ENCODE data around the gene SLC12A8. TPM values are rescaled to one million over a fixed set of nuclear protein-coding genes. Genes with fewer than 3 reads are reported as not detected.

The SLC12A8 gene
- total RNA-seq, 1 experiment from 2014 or later: 30.7 TPM

GRCh38 chr3:125189378-125190165 lies 23.0 kb downstream of the SLC12A8 start:
- no peak for TF ChIP-seq EZH2 (IDR thresholded peaks at IDR 0.05; ENCODE audit: low read depth)
- TF ChIP-seq CTCF (conservative IDR thresholded peaks at IDR 0.05): no peak
- Histone ChIP-seq H3K9me3 (ENCODE audit: insufficient read depth, low read depth) (no peaks in the 10 kb centered on the region), H3K4me2 (no peak overlapping the region), H3K27ac (no peak overlapping the region), H3K79me2 (ENCODE audit: low read depth) (no peaks in the 10 kb centered on the region), H3F3A (ENCODE audit: insufficient read depth, low read depth) (no peaks in the 10 kb centered on the region), H3K4me3 (no peak overlapping the region), H3K27me3 (ENCODE audit: insufficient read depth, low read depth) (no peaks in the 10 kb centered on the region), H3K36me3 (ENCODE audit: low read depth) (peaks cover 25% of the 10 kb centered on the region; the same call in 1 of the 2 replicates), H3K4me1 (replicated peaks; ENCODE audit: insufficient read depth) (no peaks in the 10 kb centered on the region), H4K20me1 (ENCODE audit: insufficient read depth) (no peaks in the 10 kb centered on the region), H2AFZ (no peak overlapping the region), H3K9me2 (ENCODE audit: insufficient read depth) (no peaks in the 10 kb centered on the region)
- intact Hi-C loops (cut with micrococcal nuclease; ENCODE audit: unreplicated experiment): no loop called here
- ChIA-PET POLR2A (ENCODE audit: unreplicated experiment) (no interaction called here), CTCF (no interaction called here)
- DNase-seq: no peak
- no TSS peak for BruUV-seq (replicated peaks)

GRCh38 chr3:125188955-125189354 lies 23.6 kb downstream of the SLC12A8 start:
- no peaks in the 10 kb centered on the region for H3K9me3 ChIP-seq (ENCODE audit: insufficient read depth, low read depth)
- H3K9me2 ChIP-seq (ENCODE audit: insufficient read depth): no peaks in the 10 kb centered on the region
- H3K36me3 ChIP-seq (ENCODE audit: low read depth): peaks cover 25% of the 10 kb centered on the region; the same call in 1 of the 2 replicates
- intact Hi-C loops (cut with micrococcal nuclease; ENCODE audit: unreplicated experiment): no loop called here
- ChIA-PET POLR2A (ENCODE audit: unreplicated experiment) (no interaction called here), CTCF (no interaction called here)
- no peak for TF ChIP-seq EZH2 (IDR thresholded peaks at IDR 0.05; ENCODE audit: low read depth)
- TF ChIP-seq CTCF (conservative IDR thresholded peaks at IDR 0.05): no peak
- no peaks in the 10 kb centered on the region for H3K27me3 ChIP-seq (ENCODE audit: insufficient read depth, low read depth)
- H3F3A ChIP-seq (ENCODE audit: insufficient read depth, low read depth): no peaks in the 10 kb centered on the region
- DNase-seq: no peak
- no peak overlapping the region for H2AFZ ChIP-seq
- no TSS peak for BruUV-seq (replicated peaks)
- H3K79me2 ChIP-seq (ENCODE audit: low read depth): no peaks in the 10 kb centered on the region
- no peaks in the 10 kb centered on the region for H3K4me1 ChIP-seq (replicated peaks; ENCODE audit: insufficient read depth)
- no peaks in the 10 kb centered on the region for H4K20me1 ChIP-seq (ENCODE audit: insufficient read depth)
- H3K4me2 ChIP-seq: no peak overlapping the region
- no peak overlapping the region for H3K27ac ChIP-seq
- H3K4me3 ChIP-seq: no peak overlapping the region

- Histone ChIP-seq H4K20me1 (ENCODE audit: insufficient read depth) (no peaks in the 10 kb centered on the region), H2AFZ (no peak overlapping the region), H3K79me2 (ENCODE audit: low read depth) (no peaks in the 10 kb centered on the region), H3K4me3 (no peak overlapping the region), H3K9me3 (ENCODE audit: insufficient read depth, low read depth) (no peaks in the 10 kb centered on the region), H3K9me2 (ENCODE audit: insufficient read depth) (no peaks in the 10 kb centered on the region), H3K36me3 (ENCODE audit: low read depth) (peaks cover 25% of the 10 kb centered on the region; the same call in 1 of the 2 replicates), H3K4me1 (replicated peaks; ENCODE audit: insufficient read depth) (no peaks in the 10 kb centered on the region), H3F3A (ENCODE audit: insufficient read depth, low read depth) (no peaks in the 10 kb centered on the region), H3K4me2 (no peak overlapping the region), H3K27ac (no peak overlapping the region), H3K27me3 (ENCODE audit: insufficient read depth, low read depth) (no peaks in the 10 kb centered on the region)
- CTCF ChIA-PET: interaction anchor here (0.6 to 1.1 kb wide), 2 partner anchors 33 to 70 kb away, joined by 8 to 13 read pairs; no protein-coding TSS in a partner anchor
- POLR2A ChIA-PET (ENCODE audit: unreplicated experiment): no interaction called here
- BruUV-seq (replicated peaks): no TSS peak
- DNase-seq: no peak
- intact Hi-C loops (cut with micrococcal nuclease; ENCODE audit: unreplicated experiment): no loop called here
- TF ChIP-seq CTCF (conservative IDR thresholded peaks at IDR 0.05) (no peak), EZH2 (IDR thresholded peaks at IDR 0.05; ENCODE audit: low read depth) (no peak)
Observed at GRCh38 chr3:125187599-125187910, 25.0 kb downstream of the SLC12A8 start.

All from PC-9 (cell line).